NCI-H2171 treated with DMSO at 0.1 percent for 48 hours (cell line): ENCODE data around the gene MTM1.

ENCODE experiments used
- DNase-seq: peaks from one replicate; lab custom pipeline; 2025; lab: John Stamatoyannopoulos, UW

The MTM1 gene

DNA sequence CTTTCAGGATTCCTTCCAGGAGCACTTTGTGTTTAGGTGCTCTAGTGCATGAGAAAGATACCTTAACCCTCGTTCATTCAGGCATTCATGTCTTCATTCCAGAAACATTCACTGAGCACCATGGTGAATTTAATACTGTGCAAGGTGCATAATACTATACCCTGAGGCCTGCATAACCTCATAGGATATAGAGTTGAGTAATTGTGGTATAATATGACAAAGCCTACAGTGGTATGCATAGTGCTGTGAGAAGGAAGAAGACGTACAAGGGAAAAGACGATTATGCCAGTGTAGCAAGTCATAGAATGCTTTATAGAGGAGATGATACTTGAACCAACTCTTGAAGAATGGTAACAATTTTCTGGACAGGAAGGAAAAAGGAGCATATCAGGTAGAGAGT is 34.3 kb downstream of the MTM1 start:
- DNase-seq, result no peak

DNA sequence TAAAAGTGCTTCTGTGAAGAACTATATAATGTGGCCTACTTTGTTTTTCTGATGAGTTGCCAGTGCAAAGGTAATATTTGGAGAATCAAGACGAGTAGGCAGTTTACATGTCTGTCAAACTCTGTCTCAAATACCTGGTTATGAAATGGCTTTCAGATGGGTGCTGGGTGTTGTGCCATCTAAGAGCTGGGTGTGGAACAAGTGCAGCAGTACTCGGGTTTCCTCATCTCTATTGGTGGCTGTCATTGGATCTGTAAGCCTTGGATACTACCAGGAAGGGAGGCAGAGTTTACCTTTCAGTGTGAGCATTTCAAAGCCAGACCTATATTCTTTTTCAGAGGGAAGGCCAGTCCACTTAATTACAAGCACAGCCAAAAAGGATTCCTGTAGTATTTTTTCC is 37.2 kb downstream of the MTM1 start:
- DNase-seq, result peak; percentile 1

DNA sequence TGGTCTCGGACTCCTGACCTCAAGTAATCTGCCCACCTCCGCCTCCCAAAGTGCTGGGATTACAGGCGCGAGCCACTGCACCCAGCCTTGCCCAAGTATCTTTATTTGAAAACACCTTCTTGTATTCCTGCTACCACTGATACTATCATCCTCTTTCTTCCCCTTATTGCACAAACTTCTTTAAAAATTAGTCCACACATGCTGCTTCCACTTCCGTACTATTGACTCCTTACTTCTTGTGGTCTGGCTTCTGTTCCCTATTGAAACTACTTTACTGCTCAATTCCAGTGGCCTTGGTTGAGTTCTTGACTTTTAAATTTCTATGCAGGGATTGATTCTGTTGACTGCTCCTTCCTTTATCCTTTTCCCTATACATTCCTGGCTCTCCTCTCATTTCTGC is 38.8 kb downstream of the MTM1 start:
- no peak for DNase-seq

DNA sequence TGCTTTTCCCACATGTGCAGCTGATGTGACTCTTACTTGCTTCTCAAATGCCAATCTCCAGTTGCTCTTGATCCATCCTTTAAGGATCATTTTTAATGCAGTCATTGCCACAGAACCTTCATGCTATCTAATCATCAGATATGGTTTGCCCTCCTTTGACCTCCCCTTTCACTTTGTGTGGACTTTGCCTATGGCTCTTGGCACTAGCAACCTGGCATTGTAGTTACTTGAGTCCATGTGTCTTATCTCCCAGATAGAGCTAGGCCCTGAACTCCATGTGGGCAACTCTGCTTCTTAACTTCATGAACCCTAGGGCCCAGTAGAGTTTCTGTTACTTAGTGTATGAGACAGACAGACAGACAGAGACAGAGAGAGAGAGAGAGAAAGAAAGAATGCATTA is 41.6 kb downstream of the MTM1 start:
- DNase-seq, result no peak

DNA sequence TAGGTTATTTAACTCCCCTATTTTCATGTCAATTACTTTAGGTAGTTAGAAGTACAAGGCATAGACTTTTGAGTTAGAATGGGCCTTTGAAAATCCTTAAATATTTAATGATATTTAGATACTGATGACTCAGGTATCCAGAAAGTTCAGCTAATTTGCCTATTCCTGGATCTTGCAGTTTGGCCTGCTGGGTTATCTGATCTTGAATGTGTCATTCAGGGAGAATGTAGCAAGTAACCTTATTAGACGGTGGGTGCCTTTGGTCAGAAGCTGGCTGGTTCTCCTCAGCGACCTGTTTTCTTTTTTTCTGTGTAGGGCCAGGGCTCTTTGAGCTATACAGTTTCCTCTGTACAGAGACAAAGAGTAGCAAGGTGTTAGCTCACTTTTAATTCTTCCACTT is 42.0 kb downstream of the MTM1 start:
- DNase-seq, result no peak

DNA sequence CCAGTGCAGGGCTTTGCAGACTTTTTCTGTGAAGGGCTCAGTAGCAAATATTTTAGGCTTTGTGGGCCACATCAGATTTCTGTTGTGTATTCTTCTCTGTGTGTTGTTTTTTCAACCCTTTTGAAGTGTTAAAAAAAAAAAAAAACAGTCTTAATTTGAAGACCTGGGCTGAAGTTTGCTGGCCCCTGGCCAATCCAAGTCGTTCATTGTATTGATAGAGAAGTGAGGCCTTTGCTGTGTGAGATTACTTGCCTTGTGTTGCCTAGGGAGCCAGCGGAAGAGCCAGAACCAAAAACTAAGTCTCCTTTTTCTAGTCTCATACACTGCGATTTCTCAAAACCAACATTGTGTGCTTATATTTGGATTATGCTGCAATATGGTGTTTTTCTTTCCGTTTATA is 46.9 kb downstream of the MTM1 start:
- no peak for DNase-seq

DNA sequence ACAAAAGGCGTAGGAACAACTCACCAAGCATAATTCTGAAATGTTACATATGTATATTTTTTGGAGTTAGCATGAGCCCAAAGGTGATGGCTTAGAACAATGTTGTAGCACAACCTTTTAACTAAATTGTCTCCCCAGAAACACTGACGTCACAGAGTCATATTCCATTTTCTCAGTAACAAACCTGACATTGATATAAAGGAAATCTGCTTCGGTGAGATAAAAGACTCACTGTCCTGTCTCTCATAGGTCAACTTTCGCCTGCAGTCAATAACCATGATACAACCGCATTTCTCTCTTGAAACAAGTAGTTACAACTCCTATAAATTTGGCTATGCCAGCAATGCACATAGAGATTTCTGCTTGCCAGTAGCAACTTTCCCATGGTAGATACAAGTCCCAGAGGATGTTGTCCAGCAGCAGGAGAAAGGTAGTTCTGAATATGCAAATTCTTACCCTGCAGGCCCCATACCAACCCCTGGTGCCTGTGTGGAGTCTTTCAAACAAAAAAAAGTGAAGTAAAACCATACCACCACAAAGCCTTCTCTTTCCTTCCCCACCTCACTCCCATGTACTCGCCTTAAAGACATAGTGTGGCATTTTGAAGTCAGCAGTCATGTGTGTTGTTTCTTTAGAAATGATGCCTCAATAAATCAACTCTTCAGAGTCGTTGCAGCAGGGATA is 47.9 kb downstream of the MTM1 start:
- no peak for DNase-seq

DNA sequence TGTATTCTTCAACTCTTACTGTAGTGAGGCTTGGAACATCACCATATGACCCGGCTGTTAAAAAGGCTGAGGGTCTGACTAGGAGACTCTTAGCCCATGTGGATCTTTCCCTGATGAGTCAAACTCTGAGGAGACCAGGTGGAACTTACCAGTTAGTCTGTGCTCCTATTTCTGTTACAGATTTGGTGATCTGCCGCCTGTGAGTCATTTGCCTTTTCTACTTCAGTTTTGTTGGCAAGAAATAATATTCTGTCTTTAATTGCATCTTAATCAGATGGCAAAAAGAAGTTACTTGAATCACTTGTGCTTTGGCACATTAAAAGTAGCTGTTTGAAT is 48.4 kb downstream of the MTM1 start:
- DNase-seq, result no peak

DNA sequence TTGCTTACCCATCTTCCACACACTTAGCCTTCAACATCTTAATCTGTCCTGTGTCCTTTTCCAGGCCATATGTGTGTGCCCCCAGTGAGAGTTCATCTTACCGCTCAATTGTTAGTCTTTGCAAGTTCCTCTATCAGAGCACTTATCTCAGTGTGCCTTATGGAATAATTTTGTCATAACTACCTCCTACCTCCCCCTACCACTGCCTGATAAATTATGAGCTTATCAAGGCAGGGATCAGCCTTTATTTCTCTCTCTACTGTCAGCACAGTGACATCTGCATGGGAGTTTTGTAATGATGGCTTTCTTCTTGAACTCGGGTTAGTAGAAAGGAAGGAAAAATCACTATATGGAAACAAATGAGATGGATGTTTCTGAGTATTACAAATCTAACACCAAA is 53.2 kb downstream of the MTM1 start:
- no peak for DNase-seq

DNA sequence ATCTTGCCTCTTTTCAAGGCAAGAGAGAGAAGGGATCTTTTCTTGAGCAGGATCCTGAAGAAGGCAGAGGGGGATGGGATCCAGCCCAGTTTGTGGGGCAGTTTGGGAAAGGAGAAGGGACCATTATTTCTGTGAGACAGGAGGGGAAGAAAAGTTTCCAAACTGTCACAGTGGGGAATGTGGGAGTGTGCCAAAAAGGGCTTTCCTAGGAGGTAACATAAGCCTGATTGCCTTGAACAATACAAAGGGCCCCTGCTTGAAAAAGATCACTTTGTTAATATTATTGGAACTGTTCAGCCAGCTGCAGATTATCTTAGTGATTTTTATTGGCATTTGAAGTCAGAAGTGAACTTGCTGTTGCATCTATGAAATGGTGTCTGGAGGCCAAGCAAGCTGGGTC is 55.2 kb downstream of the MTM1 start:
- DNase-seq, result no peak

DNA sequence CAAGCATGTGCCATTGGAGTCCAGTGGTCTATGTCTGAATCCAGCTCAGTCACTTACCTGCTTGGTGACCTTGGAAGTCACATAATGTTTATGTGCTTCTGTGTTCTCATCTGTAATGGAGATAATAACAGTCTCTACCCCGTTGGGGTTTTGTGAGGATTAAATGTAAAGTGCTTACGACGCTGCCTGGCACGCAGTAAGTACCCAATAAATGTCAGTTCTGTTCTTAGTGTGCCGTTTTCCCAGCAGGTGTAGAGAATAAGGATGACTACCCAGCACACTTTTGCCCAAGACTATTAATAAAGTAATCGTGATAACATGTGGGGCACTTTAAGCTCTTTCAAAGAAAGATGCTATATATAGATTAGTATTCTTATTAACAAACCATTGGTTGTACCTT is 56.7 kb downstream of the MTM1 start:
- no peak for DNase-seq

DNA sequence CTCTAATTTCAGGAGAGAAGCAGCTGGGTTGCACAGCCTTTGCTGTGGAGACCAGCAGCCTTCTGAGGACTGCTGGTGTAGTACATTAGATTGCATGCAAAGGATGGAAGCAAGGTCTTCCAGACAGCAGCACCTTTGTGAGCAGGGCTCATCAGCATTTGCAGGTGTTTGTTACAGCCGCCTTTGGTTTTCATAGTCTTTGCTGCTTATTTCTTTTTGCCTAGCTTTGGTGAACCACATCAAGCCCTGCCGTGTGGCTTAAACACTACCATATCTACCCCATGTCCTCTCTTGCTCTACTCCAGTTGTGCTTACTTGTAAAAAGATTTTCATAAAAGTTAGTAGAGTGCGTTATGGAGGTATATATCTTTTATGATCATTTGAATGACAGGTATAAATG is 57.5 kb downstream of the MTM1 start:
- no peak for DNase-seq

DNA sequence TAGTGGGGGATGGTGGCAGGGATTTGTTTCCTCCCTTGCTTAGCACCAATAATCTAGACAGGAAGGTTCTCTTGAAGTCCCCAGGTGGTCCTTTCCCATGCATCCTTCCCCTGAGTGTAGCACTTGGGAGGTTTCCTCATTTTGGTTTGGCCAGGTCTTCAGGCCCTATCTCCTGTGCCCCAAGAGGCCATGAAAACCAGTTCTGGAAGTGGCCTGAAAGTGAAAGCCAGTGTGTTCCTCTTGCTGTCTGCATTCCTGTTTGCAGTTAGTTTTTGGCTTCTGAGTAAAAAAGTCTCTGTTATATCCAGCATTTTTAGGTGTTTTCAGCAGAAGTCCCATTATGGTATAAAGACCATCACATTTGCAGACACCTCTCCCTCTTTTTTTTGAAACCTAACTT is 59.5 kb downstream of the MTM1 start:
- no peak for DNase-seq

DNA sequence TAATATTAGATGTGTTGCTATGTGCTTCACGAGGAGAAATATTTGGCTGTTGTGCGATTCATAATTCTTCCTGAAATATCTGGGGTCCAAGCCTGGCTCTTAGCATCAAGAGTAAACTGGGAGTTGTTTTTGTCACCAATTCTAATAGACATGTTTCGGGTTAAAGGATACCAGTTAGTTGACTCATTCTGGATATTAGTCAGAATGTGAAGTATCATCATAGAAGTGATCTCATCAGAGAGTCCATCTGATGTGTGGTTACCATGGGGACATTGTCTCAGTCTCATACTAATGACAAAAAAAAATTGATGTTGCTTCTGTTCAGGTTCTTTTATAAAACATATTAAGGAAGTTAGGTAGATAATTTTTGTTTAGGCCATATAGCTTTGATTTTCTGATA is 67.5 kb downstream of the MTM1 start:
- DNase-seq, result no peak

DNA sequence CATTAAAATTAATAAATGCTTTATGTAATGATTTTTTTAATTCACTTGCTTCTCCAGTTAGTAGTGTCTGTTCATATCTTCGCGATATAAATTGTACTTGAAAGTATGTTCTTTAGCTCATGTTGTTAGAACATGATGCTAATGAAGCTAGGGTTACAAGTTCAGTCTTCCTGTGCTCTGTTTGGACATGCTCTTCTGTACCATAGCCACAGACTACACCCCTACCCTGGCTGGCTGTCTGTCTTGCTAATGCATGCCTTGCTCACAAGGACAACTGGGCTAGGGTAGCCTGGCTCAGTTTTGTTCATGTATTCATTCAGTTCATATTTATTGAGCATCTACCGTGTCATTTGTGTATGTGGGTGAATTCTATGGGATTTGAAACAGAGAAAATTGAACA is 74.0 kb downstream of the MTM1 start:
- DNase-seq, result no peak

DNA sequence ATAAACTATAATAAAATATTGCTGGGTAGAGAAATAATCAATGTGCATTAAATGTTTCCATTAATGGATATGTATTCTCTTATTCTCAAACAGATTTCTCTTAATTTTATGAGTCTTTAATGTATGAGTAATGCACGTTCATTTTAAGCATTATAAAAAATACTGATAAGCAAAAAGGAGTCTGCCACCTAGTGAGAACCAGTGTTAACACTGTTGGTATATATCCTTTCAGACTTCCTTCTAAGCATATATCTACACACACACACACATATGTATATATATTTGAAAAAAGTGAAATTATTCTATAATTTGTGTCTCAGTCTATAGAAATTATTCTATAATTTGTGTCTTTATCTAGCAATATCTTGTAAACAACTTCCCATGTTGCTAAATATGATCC is 74.8 kb downstream of the MTM1 start:
- DNase-seq, result no peak

DNA sequence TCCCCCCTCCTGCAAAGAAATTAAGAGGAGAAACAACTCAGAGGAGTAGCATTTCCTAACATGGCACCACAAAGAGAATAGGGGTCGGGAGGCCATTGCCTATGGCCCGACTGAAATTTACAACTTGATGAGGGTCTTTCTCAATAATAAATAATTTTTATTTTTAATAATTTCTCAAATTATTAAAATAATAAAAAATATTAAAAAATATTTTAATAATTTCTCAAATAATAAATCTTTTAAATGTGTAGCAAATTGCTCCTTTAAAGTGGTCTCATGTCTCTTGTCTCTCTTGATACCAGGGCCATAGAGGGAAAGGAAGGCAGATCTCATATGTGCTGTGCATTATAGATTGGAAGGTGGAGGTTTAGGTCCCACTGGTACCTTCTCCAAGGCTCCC is 75.5 kb downstream of the MTM1 start:
- DNase-seq, result no peak

DNA sequence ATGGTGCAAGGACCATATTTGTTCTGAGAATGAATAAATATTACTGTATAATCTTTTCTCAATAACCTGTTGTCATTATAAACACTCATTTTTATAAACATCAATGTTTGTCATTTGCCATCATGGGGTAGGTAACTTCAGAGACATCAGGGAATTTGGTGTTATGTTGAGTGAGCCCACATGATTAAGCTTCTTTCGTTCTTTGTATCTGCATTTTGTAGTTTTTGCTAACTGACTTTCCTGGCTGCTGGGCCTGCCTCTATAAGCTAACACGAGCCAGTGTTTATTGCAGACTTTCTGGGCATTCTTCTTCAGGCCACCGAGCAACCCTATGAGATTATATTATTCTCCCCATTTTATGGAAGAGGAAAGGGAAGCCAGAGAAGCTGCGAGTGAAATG is 76.0 kb downstream of the MTM1 start:
- no peak for DNase-seq

DNA sequence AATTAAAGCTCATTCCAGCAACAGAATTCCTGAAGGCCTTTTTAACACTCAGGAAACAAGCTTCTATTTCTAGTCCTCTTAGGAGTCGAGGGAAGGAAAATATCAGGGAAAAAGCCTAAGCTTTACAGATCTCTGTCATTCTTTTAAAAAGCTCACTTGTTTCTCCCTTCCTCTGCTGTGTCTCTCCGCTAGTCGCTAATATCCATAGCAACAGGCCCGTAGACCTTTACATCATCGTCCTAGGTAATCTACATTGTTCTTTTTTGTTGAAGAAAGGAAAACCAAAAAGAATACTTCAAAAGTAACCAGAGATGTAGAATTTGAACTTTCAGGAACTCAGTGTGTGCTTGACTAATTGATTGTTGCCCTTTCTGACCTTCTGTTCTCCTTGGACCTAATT is 78.9 kb downstream of the MTM1 start:
- DNase-seq, result no peak

DNA sequence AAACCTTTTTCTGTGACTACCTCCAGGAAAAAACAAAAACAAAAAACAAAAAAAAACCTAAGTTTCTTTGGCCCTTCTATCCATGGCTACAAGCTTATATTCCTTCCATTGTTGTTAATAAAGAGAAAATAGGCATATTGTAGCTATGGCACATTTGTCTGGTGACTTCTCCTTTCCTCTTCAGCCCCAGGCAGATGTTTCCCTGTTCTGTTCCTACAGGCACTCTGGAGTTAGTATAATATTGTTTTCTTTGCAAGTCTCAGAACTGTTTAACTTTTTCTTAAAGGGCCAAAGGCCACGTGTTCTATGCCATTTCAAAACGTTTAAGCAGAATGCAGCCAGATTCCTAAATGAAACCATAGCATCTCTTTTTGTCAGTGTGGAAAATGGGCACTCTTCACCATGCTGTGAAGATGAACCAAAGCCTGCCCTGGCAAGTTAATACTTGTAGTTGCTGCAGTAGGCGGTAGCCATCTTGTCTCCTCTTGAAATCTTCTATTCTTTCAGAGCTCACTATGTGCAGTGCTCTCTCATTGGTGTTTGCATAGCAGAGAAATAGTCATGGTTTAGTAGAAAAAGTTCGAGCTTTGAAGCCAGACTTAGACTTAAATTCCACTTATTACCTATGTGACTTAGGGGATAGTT is 80.0 kb downstream of the MTM1 start:
- DNase-seq, result no peak

DNA sequence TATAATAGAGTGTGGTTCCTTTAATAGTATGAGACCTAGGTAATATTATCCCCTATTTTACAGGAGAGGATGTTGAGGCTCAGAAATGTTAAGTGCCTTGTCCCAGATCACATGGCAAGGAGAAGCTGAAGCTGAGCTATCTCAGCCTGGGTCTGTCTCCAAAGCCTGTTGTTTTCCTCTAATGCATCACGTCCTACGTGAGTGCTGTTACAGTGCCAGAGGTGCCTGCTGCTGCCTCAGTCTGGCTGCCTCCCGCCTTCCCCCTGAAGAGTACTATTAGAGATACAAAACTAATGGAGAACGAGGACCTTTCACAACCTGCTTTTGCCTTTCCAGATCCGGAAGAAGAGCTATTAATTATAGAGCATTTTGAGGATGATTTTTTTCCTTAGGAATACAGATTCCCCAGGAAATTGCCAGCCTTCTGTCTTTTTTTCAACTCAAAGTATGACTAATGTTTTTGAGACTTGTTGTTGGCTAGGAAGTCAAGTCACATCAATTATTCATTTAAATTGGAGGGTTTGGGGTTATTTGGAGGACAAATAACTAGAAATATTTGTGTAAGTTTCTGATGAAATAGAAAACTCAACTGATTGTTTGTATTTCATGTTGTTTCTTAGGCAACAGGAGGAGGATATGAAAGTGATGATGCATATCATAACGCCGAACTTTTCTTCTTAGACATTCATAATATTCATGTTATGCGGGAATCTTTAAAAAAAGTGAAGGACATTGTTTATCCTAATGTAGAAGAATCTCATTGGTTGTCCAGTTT is 80.9 kb downstream of the MTM1 start:
- peak; percentile 5 for DNase-seq

DNA sequence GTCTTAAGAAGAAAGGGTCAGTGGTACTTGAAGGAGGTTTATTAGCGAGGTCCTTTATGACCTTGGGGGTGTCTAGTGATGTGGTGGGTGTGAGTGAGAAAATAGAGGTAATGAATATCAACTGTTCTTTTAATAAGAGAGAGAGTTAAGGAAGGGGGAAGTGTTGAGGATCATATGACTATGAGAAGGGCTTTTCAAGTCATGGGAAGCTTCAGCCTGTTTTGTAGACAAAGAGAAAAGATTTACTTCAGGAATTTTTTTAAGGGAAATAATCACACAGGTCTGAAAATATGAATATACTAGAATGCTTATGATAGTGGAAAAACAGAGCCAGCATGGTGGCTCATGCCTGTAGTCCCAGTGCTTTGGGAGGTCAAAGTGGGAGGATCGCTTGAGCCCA is 83.5 kb downstream of the MTM1 start:
- DNase-seq, result no peak

DNA sequence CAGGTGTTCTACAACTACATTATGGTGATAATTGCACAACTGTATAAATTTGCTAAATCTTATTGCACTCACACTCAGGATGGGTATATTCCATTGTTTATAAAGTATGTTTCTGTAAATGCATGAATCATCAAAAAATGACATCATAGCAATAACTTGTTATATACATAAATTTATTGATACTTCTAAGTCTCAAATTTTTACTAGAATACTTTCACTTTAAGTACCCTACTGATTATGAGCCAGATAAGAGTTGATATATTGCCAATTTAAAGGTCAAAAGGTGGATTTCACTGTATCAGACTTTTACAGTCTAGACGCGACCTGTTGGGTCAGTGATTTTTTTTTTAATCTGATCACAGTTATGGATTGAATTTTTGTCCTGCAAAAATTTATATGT is 87.4 kb downstream of the MTM1 start:
- no peak for DNase-seq

DNA sequence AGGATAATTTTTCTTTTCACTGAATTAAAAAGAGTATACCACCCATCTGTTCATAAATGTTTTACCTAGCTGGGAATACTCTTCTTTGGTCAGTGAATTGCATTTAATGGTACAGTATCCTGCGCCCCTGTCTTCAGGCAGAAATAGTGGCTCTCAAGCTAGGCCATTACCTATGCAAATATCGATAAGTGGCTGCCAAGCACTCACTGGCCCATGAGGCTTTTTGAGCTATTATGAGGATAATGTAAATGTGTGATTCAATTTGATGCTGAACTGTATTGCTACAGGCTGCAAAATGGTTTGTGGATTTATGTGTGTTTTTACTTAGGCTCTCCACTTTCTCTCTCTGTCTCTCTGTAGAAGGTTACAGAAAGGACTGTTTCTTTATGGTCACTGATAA is 94.7 kb downstream of the MTM1 start:
- DNase-seq, result no peak
